Retinal pigment epithelial cell (primary cell): Measurements from ENCODE around the gene GRK5.

Experiments used
- DNase-seq: peaks from one replicate; pipeline ENCODE4 v3.0.0-alpha.2; 2010; ENCODE audit warnings: low read depth
- H3K4me3 ChIP-seq: 2 replicates; pipeline ENCODE4 v1.5.1; 2011; ENCODE audit warnings: mild to moderate bottlenecking, low read length, control low read depth, moderate library complexity
- TF ChIP-seq, protein P1 (sequence below): conservative IDR thresholded peaks from 2 replicates; pipeline ENCODE4 v1.5.1; 2011; ENCODE audit warnings: low read depth, low read length, control low read depth, inconsistent platforms

GRK5 gene

DNA sequence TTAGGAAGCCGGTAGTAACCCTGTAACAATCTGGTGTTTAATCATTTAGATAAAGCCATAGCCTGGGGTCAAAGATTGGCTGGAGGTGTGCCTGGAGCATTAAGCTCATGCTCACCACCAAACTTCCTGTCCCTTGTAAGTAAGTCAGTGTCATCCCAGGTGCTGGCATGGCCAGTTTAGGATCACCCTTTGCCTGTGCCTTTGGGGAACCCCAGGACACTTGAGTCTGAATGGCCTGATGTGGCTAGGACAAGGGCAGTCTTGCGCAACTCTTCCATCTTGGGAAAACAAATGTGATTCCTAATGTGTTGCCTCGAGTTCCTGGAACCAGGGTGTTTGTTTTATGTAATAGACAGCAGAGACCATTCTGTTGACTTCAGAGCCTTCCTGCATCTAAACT, 154.8 kb downstream of the GRK5 start:
- DNase-seq, result no peak

GRCh38 chr10:119364645-119365600, 157.6 kb downstream of the GRK5 start:
- no peak for DNase-seq
- TF ChIP-seq, protein P1, sequence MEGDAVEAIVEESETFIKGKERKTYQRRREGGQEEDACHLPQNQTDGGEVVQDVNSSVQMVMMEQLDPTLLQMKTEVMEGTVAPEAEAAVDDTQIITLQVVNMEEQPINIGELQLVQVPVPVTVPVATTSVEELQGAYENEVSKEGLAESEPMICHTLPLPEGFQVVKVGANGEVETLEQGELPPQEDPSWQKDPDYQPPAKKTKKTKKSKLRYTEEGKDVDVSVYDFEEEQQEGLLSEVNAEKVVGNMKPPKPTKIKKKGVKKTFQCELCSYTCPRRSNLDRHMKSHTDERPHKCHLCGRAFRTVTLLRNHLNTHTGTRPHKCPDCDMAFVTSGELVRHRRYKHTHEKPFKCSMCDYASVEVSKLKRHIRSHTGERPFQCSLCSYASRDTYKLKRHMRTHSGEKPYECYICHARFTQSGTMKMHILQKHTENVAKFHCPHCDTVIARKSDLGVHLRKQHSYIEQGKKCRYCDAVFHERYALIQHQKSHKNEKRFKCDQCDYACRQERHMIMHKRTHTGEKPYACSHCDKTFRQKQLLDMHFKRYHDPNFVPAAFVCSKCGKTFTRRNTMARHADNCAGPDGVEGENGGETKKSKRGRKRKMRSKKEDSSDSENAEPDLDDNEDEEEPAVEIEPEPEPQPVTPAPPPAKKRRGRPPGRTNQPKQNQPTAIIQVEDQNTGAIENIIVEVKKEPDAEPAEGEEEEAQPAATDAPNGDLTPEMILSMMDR, result peak; percentile 39
- H3K4me3 ChIP-seq, result no peak overlapping the region

More for the DNA sequence above, 154.8 kb downstream of the GRK5 start:
- TF ChIP-seq, protein P1, result no peak
- no peak overlapping the region for H3K4me3 ChIP-seq

DNA sequence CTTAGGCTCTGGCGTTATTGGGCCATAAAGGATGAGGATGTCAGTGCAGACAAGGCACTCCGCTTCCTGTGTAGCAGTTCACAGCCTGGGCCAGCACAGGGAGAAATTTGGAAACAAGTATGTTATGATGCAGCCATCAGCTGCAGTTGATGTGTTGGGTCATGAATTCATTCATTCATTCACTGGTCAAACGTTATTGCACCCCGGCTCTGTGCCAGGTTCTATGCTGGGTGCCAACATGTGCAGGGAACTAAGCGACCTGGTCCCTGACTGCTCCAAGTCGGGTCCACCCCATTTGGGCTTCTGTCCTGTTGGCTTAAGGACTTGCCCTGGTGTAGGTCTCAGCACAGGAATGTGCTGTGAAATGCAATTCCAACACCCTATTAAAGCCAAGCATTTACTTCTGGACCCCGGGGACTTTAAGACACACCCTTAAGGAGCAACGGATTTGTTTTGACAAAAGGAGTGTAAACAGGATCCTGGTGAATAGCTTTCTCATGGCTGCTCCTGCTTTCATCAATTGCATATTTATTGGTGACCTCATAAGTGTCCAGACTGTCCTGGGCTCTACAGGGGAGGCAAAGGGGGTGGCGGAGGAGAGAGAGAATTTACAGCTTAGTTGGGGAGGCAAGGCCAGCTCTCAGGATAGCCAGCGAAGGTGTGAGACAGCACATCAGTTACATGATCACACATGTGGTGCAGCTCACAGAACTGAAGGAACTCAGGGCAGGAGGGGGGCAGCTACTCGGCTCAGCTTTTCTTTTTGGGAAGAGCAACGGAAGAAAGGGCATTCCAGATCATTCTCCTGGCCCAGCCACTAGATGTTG, 158.6 kb downstream of the GRK5 start:
- DNase-seq, result no peak
- TF ChIP-seq, protein P1, result no peak
- no peak overlapping the region for H3K4me3 ChIP-seq

DNA sequence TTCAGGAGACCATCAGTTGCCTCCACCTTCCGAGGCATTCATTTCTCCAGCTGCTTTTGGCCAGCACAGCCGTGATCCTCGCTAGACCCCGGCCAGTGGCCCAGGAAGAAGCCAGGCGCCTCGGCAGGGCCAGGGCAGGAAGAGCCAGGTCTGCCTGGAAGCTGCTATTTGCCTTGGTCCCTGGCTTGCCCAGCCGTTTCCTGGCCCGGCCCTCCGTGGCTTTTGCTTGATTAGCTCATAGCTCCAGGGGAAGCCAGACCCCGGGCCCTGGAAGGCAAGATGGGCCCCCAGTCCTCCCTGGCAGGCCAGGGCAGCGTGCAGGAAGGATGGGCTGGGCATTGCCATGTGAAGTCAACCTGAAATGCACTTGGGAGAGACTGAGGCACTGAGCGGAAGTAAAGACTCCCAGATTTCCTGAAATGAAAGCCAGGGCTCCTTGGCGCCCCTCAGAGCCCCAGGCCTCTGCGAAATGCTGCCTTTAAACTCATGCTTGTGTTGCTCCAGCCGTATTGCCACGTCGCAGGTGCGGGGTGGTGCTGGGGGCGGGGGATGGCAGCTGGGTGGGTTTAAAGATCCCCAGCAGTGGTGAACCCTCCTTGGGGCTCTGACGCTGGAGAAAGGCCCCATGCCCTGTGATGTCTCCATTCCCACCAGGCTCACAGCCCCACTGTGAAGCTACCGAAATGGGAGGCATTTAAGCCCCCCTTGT, 160.6 kb downstream of the GRK5 start:
- TF ChIP-seq, protein P1, result no peak
- no peak for DNase-seq
- no peak overlapping the region for H3K4me3 ChIP-seq

DNA sequence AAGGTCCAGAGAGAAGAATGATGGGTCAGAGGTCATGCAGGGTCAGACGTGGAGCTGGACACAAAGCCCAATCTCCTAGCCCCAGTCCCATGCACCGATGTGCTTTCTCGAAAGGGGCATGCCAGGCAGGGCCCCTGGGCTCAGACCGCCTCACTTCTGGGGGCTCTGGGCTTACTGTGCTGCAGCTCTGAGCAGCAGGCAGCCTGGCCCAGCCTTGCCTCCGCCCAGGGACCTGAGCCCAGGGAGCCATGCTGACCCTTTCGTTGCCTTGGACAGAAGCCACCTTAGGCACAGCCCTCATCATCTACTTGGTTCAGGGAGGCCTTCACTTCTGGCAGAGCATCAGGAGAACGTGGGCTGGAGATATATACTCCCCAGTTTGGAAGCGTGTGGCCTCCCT, 161.2 kb downstream of the GRK5 start:
- no peak for DNase-seq
- TF ChIP-seq, protein P1, result no peak
- H3K4me3 ChIP-seq, result no peak overlapping the region

DNA sequence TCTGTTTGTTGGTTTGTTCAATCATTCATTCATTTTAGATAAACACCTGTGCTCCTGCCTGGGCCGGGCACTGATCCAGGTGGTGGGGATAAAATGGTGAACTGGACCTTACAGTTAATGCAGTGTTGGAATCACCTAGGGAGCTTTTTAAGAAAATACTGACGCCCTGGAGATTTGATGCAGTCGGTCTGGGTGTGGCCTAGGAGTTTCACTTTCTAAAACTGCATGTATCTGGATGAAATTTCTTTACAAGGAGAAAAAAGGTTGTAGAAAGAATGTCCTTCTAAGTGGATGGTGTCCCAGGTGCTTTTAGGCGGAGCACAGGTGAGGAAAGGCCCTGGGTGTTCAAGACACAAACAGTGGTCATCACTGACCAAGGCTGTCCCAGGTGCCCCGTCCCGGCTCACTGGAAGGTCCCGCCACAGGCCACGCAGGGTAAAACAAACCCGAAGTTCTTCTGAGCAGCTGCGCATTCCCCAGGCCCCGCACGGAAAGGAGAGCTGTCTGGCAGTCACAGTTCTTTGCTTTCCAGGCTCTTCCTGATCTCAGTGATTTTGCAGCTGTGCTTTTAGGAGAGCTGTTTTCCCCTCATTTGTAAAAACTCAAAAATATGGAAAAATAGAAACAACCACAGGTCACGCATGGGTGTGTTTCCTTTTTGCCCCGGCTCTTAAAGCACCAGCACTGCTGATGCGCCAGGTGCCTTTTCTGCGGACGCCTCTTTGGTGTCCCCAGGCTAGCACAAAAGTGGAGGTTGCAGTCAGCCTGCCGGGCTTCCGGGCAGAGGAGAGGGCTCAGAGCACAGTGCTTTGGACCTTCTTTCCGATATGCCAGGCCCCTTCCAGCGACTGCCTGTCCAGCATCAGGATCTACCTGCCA, 161.9 kb downstream of the GRK5 start:
- no peak overlapping the region for H3K4me3 ChIP-seq
- TF ChIP-seq, protein P1, result no peak
- no peak for DNase-seq
